Neural progenitor cell (in vitro differentiated cells): ENCODE data around the gene CNTNAP2.

ENCODE experiments used
- EZH2phosphoT487 ChIP-seq: fragments of 200-600 bp; sonication (generic); IDR thresholded peaks from 2 replicates; pipeline ENCODE4 v1.6.1; 2017; ENCODE audit warnings: antibody characterized with exemption
- TF ChIP-seq, protein P1 (sequence below): fragments of 200-600 bp; sonication (generic); IDR thresholded peaks from 2 replicates; pipeline ENCODE4 v1.5.1; 2017; ENCODE audit warnings: antibody characterized with exemption, mild to moderate bottlenecking

- TF ChIP-seq, protein P1, sequence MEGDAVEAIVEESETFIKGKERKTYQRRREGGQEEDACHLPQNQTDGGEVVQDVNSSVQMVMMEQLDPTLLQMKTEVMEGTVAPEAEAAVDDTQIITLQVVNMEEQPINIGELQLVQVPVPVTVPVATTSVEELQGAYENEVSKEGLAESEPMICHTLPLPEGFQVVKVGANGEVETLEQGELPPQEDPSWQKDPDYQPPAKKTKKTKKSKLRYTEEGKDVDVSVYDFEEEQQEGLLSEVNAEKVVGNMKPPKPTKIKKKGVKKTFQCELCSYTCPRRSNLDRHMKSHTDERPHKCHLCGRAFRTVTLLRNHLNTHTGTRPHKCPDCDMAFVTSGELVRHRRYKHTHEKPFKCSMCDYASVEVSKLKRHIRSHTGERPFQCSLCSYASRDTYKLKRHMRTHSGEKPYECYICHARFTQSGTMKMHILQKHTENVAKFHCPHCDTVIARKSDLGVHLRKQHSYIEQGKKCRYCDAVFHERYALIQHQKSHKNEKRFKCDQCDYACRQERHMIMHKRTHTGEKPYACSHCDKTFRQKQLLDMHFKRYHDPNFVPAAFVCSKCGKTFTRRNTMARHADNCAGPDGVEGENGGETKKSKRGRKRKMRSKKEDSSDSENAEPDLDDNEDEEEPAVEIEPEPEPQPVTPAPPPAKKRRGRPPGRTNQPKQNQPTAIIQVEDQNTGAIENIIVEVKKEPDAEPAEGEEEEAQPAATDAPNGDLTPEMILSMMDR, result no peak
- no peak for TF ChIP-seq EZH2phosphoT487
Measured at GRCh38 chr7:148095066-148095465, 1978.5 kb downstream of the CNTNAP2 start.
